HG03558 (cell line): ENCODE measurements around the gene KRTAP10-4.
"Not testable (repeated sequence)": the region's sequence is repeated elsewhere in the genome, so short reads cannot be mapped to it uniquely, and the experiment has no call there.

Experiments
- ATAC-seq: cut with Tn5 transposase; IDR thresholded peaks from one replicate; pipeline ENCODE4 v1.9.1; 2021; ENCODE audit warnings: moderate number of reproducible peaks; ENCODE audit not compliant: unreplicated experiment; ENCODE audit errors: extremely low read depth

The KRTAP10-4 gene

DNA sequence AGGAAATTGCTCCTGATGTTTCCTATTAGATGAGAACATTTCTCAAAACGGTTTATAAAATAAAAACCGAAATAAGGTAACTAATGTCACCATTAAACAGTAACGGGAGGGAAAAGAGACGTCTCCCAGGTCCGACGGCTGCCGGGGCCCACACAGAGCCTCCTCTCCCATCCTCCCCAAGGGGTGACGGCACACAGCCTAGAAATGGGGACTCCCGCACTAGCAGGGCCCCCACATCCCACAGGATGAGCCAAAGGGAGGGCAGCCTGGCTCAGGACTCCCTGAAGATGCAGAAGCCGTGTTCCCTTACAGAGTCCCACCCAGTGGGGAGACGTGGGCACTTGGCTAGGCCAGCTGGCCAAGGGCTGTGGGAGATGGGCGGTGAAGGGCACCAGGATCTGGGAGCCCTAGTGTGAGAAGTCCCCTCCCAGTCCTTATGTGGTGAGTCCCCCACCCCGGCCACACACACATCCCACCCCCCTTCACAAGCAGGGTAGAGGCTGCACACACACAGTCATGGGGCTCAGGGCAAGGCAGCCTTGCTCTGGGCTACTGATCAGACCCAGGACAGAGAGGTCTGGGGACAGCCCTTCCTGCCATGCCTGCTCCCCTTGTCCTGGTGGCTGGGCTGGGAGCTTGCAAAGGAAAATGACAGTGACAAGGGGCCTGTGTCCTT is 18.2 kb upstream of the KRTAP10-4 start:
- ATAC-seq = no peak

DNA sequence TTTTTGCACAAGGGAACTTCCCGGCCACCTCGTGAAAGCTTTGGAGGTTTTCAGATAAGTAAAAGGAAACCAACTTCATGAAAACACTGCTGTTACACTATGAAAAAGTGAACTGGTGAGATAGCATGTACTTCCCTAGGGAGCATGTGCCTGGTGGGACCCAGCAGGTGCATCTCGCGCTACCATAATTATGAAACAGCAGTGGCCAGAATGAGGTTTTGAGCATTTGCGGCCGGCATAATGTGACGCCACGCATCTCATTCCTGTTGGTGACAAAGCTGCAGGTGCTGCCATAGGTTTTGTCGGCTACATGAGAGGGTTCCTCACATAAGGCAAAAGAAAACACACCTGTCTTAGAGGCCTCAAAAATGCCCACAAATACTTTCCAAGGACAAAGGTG is 16.6 kb upstream of the KRTAP10-4 start:
- no peak for ATAC-seq

DNA sequence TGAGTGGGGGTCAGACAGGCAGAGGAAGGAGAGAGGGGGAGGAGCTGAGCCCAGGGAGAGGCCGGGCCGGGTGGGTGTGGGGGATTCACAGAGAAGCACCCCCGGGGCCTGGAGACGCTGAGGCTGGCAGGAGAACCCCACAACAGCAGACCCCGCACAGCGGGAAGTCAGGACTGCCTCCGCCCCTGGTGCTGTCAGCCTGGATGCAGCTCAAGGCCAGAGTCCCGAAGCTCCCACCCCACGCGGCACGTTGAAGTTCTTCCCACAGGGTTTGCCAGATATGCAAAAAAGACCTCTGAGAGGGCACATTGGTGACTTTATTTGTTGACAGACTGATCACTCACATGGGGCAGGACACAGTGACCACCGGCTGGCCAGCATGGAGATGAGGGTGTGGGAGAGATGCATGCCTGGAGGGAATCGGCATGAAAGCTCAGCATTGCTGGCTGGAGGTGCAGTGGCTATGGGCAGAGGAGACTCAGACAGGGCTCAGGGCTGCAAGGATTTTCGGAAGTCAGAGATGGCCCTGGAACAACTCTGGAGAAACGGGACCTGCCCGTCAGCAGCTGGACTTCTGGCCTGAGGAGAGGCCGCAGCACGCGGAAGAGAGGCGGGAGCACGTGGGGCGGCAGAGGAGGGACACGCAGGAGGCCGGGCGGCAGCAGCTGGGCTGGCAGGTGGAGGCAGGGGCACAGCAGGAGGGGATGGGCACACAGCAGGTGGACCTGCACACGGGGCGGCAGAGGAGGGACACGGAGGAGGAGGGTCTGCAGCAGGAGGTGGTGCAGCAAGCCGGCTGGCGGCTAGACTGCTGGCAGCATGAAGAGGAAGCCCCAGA is 15.8 kb upstream of the KRTAP10-4 start:
- ATAC-seq = no peak

DNA sequence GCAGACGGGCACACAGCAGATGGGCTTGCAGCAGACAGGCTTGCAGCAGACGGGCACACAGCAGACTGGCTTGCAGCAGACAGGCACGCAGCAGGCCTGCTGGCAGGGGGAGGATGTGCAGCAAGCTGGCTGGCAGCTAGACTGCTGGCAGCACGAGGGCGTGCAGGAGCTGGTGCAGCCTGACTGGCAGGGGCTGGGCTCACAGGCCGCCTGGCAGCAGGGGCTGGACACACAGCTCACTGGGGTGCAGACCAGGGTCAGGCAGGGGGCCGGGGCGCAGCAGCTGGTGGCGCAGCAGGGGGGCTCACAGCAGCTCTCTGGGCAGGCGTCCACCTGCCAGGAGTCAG is 15.2 kb upstream of the KRTAP10-4 start:
- ATAC-seq = not testable (repeated sequence)

DNA sequence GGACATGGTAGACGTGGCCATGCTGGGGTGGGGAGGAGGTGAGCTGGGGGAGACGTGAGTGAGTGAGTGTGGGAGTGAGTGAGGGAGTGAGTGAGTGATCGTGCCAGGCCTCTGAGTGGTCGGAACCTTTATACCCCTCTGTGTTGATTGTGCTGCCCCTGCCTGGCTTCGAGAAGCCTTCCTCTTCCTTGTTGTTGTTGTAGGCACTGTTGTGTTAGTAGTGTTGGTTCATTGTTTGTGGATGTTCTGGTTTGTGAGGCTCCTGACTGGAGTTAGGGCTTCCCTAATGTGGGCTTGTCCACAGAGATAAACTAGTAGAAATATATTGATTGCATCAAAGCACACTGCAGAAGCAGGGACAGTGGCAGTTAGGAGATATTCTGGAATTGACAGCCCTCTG is 14.8 kb upstream of the KRTAP10-4 start, which contains the start of gene KRTAP10-3:
Gene KRTAP10-3 (minus strand): TSS at position 101 of the 400 bp plus-strand sequence. CDS start 80 bp downstream, at position 21.
- ATAC-seq = no peak

DNA sequence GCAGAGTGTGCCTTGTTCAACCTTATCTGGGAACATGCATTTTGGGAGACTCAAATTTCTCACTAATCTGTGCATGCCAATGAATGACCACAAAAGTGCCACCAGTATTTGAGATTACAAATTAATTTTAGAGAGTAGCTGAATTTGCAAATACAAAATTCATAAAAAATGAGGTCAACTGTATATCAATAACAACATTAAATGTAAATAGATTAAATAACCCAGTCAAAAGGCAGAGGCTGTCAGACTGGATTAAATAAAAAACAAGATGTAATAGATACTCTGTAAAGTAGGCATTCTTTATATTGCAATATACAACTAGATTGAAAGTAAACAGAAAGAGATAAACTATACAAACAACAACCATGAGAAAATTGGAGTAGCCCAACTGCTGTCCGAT is 9.4 kb upstream of the KRTAP10-4 start:
- no peak for ATAC-seq

DNA sequence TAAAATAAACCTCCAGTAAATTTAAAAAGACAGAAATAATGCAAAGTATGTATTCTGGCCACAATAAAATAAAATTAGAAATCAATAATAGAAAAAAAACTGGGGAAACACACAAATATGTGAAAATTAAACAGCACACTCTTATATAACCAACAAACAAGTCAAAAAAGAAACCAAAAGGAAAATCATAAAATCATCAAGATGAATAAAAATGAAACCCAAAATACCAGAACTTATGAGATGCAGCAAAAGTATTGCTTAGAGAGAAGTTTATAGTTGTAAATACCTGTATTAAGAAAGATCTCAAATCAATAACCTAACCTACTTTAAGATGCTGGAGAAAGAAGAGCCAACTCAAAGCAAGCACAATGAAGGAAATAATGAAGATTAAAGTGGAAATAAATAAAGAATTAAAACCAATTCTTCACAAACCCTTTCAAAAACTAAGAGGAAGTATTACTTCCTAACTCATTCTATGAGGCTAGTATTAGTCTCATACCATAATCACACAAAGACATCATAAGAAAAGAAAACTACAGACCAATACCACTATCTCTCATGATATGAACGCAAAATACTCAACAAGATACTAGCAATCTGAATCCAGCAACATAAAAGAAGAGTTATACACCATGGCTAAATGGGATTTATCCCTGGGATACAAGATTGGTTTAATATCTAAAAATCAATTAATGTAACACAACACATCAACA is 8.5 kb upstream of the KRTAP10-4 start:
- no peak for ATAC-seq

DNA sequence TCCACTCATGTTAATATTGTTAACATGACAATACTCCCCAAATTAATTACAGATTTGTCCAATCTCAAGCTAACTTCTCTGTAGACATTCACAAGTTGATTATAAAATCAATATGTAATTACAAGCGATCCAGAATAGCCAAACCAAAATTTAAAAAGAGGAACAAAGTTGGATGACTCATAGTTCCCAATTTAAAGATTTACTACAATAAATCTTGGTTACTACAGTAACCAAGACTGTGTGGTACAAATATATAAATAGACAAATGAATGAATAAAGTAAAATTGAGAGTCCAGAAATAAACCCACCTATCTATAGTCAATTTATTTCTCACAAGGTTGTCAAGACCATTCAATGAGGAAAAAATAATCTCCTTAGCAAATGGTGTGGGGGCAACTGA is 7.1 kb upstream of the KRTAP10-4 start:
- no peak for ATAC-seq

DNA sequence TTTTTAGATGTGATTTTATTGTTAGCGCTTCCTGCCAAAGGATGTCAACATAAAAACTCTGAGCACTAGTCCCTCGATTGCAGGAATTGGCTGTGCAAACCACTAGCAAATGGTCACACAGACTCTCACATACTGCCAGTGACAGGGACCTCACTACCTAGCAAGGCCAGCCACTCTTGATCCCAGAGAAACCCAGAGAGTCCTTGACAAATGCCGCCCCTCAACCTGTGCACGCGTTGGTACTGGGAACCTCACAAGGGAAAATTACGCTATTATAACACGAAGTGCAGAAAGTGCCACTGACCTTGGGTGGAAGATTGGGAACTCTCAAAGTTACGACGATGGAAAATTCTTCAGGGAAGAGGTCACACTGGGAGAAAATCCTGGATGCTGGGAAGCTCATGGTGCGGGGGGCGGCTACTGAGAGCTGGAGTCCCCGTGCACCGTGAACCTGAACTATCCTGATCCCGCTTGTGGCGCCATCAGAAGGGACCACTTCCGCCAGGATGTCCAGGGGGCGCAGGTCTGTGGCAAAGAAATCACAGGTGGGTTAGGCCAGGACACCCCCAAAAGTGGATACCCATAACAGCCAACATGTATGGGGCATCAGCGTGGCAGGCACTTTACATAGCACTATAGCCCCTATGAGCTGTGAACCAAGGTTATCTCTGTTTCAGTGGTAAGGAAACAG is 5.9 kb upstream of the KRTAP10-4 start:
- ATAC-seq = no peak

DNA sequence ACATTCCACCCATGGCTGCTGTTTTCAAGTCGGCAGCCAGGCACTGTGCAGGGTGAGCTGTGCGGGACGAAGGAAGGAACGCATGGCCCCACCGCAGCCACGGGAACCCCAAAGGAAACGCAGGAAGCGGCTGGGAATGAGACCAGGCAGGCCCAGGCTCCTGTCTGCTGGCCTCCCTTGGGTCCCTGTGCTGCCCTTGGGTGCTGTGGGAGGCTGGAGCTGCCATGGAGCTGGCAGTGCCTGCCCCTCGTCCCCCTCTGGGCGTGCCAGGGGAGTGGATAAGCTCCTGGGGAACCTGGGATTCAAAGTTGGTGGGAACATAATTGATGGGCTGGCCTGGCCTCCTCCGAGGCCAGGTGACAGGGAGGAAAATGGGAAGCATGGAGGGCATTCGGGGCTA is 5.3 kb upstream of the KRTAP10-4 start:
- no peak for ATAC-seq

DNA sequence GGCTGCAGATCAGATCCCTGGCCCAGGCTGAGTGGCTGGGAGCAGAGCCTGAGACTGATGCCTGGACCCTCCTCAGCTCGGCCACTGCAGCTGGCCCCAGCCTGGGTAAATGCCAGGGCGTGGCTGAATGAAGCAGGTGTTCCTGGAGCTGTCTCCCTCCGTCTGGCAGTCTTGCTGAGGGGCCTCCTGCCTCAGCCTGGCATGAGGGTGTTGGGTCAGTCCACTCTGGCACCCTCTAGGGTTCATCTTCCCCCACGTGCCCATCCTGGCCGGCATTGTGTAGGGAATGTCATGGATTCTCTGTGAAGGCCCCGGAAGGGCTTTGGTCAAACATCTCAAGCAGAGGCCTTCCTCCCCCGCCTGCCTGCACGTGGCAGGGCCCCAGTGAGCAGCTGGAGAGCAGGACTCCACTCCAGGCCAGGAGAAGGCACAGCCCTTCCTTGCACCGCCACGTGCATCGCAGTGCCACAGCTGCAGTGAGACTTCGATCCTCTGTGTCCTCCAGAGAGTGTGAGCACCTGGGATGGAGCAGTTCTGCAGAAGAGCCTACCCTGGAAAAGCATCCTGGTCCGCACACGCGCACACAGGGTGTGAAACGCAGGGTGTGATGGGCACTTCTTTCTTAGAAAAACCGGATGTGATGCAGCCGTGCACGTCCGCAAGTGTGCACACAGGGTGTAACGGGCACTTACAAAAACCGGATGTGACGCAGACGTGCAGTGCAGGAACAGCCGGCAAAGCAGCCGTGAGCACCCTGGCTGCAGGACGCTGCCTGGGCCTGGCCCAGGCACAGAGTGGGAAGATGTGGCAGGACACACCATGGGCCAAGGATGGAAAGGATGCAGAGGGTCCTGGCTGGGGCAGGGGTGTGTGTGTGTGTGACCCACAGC is 4.6 kb upstream of the KRTAP10-4 start:
- no peak for ATAC-seq

DNA sequence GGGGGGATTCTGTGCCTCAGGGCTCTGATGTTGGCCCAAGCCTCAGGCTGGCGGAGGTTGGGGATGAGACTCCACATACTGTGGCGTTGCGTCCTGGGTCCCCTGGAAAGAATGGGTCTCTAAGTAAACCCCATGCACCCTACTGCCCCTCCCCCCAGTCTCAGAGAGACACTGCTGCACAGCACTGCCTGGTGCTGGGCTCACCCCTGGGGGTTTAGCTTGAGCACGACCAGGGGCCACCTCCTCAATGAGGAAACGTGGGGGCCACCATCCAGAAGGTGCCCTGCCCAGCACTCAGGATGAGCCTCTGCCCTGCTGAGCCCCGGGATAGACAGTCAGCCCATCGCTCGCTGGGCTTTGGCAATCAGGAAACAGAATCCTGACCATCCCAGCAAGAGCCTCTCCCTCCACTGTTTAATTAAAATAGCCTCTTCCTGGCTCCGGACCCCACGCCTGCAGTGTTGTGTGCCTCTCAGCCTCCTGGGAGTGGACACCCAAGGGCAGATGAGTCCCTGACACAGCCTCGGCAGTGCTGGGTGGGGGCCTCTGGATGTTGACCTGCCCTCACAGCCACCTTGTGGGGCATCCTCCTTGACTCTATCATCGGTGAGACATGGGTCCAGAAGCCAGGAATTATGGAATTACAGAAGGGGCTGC is 3.5 kb upstream of the KRTAP10-4 start:
- no peak for ATAC-seq

DNA sequence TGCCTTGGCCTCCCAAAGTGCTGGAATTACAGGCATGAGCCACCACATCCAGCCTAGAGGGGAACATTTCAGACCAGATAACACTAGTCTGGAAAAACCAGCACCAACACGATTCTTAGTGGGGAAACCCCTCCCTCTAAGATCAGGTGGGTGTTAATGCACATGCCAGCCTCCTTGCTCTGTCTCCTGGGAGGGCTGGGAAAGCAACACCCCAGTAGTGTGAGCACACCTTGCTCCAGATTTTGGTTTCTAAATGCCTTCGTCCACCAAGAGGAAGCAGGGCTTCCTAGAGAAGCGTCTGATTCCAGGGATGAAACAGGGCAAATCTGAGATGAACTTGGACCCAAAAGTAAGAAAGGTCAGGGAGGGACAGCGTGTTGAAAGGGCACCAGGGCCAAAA is 2.2 kb upstream of the KRTAP10-4 start:
- ATAC-seq = no peak

DNA sequence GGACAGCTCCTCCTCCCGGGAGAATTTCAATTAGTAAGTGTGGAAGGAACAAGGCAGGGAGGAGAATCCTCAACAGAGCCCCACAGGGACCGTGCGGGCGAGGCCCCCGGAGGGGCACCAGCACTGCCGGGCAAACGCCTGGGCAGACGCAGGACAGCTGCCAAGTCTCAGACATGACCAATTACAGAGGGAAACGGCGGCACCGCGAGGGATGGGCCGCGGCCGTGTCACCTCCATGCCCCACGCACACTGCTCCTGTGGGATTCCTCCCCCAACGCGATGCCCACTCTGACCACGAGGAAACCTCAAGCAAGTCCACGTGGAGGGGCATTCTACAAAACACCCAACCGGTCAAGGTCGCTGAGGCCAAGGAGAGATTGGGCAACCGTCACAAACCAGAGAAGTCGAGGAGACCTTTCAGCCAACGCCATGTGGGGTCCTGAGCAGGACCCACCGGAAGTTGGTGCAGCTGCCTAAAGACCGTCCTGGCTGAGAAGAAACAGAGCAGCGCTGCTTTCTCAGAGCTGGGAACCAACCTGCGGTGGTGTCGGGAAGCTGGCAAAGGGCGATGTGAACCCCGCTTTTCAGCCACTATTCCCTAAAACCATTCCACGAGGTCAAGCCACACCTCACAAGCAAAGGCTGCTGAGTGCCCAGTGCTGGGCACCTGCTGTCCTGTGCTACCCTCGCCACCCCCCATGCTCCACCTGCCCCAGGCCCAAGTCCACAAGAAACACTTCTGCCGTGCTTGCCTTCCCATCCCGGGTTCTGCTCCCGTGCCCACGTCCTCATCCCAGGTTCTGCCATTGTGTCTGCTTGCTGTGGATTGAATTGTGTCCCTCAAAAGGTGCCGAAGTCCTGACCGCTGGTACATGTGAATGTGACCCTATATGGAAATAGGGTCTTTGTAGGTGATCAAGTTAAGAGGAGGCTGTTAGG is 1.4 kb upstream of the KRTAP10-4 start:
- no peak for ATAC-seq

DNA sequence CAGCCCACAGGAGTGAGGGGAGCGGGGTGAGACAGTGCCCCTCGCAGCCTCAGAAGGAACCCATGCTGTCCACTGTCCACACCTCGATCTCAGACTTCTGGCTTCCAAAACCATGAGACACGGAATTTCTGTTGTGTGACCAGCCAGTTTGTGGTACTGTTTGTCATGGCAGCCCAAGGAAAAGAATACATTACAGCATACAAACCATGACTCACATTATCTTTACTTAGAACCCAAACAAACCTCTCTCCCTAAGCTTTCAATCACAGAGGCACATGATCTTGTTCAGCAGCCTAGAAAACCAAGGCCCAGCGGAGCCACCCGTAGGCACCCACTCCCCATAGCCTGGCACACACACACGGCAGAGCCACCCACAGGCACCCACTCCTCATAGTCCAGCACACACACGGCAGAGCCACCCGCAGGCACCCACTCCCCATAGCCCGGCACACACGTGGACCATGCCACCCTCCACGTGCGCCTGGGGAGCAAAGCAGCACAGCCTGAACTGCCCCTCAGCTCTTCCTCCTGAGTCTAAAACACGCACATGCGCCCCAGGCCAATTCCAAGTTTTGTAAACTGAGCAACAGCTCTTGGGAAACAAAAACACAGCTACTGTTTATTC is 458 bp upstream of the KRTAP10-4 start:
- ATAC-seq = no peak

DNA sequence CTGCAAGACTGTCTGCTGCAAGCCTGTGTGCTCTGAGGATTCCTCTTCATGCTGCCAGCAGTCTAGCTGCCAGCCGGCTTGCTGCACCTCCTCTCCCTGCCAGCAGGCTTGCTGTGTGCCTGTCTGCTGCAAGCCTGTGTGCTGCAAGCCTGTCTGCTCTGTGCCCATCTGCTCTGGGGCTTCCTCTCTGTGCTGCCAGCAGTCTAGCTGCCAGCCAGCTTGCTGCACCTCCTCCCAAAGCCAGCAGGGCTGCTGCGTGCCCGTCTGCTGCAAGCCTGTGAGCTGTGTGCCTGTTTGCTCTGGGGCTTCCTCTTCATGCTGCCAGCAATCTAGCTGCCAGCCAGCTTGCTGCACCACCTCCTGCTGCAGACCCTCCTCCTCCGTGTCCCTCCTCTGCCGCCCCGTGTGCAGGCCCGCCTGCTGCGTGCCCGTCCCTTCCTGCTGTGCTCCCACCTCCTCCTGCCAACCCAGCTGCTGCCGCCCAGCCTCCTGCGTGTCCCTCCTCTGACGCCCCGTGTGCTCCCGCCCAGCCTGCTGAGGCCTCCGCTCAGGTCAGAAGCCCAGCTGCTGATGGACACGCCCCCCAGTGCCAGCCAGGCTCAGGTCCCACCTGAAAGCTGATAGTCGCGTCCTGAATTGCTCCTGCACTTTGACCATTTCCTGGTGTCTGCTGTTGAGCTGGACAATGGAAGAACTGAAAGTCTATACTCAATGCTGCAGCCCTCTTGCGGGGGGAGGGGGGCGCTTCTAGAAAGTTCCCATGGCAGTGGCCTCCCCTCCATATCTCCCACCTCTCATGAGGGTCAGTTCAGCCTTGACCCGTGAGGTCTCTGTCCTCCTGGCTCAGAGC is 1.2 kb downstream of the KRTAP10-4 start:
- ATAC-seq = no peak
